Thyroid gland (tissue), 4 donors: ENCODE data around the gene VANGL1. TPM values are rescaled to one million over a fixed set of nuclear protein-coding genes. Genes with fewer than 3 reads are reported as not detected.

Experiments
- DNase-seq, 2 donors: peaks; one replicate each; pipeline ENCODE4 v3.0.0-alpha.2; 2019
- H3K27ac ChIP-seq, 3 donors: fragments of 200-600 bp; sonication (generic); 1 replicate in 2 of 3; 2 replicates in 1 of 3; pipeline ENCODE4 v1.5.1; 2016 to 2019; ENCODE audit warnings: mild to moderate bottlenecking in 1 of 3, moderate library complexity in 1 of 3
- H3K27me3 ChIP-seq: fragments of 200-600 bp; sonication (generic); one replicate; pipeline ENCODE4 v1.5.1; 2019
- H3K36me3 ChIP-seq, 2 donors: fragments of 200-600 bp; sonication (generic); one replicate each; pipeline ENCODE4 v1.5.1; 2016 to 2019
- H3K4me1 ChIP-seq, 2 donors: fragments of 200-600 bp; sonication (generic); one replicate each; pipeline ENCODE4 v1.5.1; 2017 to 2019
- H3K4me3 ChIP-seq, 3 donors: fragments of 200-600 bp; sonication (generic); replicated peaks in 1 of 3; 1 replicate in 2 of 3; 2 replicates in 1 of 3; pipeline ENCODE4 v1.5.1; 2016; ENCODE audit warnings: mild to moderate bottlenecking in 1 of 3
- H3K9me3 ChIP-seq: fragments of 200-600 bp; sonication (generic); one replicate; pipeline ENCODE4 v1.5.1; 2017
- CTCF ChIP-seq, 6 experiments: fragments of 200-600 bp in 3 of 6; fragments of 450-650 bp in 3 of 6; sonication (generic) in 3 of 6; IDR thresholded peaks; one replicate each; pipeline ENCODE4 v1.5.1; 2016 to 2019; ENCODE audit warnings: antibody characterized with exemption in 6 of 6, mild to moderate bottlenecking in 2 of 6, inconsistent platforms in 1 of 6, moderate library complexity in 1 of 6
- POLR2A ChIP-seq, 2 donors: fragments of 450-650 bp; IDR thresholded peaks; one replicate each; pipeline ENCODE4 v1.6.1; 2017; ENCODE audit warnings: antibody characterized with exemption in 2 of 2, mild to moderate bottlenecking in 2 of 2, moderate library complexity in 1 of 2
- WGBS, 2 donors: methylation state at CpG; one replicate each; pipeline ENCODE4 v1.1.5; 2017; 5-methylcytosine and 5-hydroxymethylcytosine counted together
- intact Hi-C: fragments of 100-400 bp; cut with DNase I; formaldehyde crosslinking; loops from one replicate; pipeline ENCODE4 v1.15.1; 2023
- total RNA-seq, 4 donors: library from RNA; depleted of rRNA; stranded (reverse); fragments of >200 nt; gene quantifications; one replicate each; pipeline ENCODE4 v1.2.3, GENCODE V29; 2016

Gene VANGL1
- total RNA-seq, 4 donors from 2014 or later: 10.9 to 22.8 (median 14.8) TPM

GRCh38 chr1:115595279-115596079 is 46.3 kb upstream of the VANGL1 start:
- Histone ChIP-seq H3K27ac (no peak overlapping the region), H3K4me3 (no peak overlapping the region), H3K36me3 (no peaks in the 10 kb centered on the region), H3K4me1 (peaks cover 4 to 7% of the 10 kb centered on the region in 2 donors), H3K27me3 (no peaks in the 10 kb centered on the region), H3K9me3 (no peaks in the 10 kb centered on the region)
- DNase-seq: peak; percentile 98
- TF ChIP-seq CTCF (IDR thresholded peaks at IDR 0.05) (peak; percentile 68 to 97 (median 94)), POLR2A (IDR thresholded peaks at IDR 0.05) (no peak)
- intact Hi-C loops: loop anchor here (2.0 to 10.0 kb wide), 2 partner anchors 131 to 457 kb away; no protein-coding TSS in a partner anchor
- WGBS, 2 donors: 46 to 48% methylated on average over 12 of the region's 12 CpGs

- Histone ChIP-seq H3K27me3 (no peaks in the 10 kb centered on the region), H3K9me3 (no peaks in the 10 kb centered on the region), H3K36me3 (no peaks in the 10 kb centered on the region), H3K4me1 (peaks cover 4 to 7% of the 10 kb centered on the region in 2 donors), H3K4me3 (no peak overlapping the region), H3K27ac (no peak overlapping the region)
- WGBS, 2 donors: 28 to 29% methylated on average over 7 of the region's 7 CpGs
- no peak for DNase-seq
- intact Hi-C loops: loop anchor here (10.0 kb wide), 1 partner anchor 131 kb away; no protein-coding TSS in a partner anchor
- TF ChIP-seq CTCF (IDR thresholded peaks at IDR 0.05) (no peak), POLR2A (IDR thresholded peaks at IDR 0.05) (no peak)
These were observed 45.5 kb upstream of the VANGL1 start for GRCh38 chr1:115596080-115596780.

- no peaks in the 10 kb centered on the region for H3K4me1 ChIP-seq
- H3K27ac ChIP-seq: no peak overlapping the region
- H3K27me3 ChIP-seq: no peaks in the 10 kb centered on the region
- no peaks in the 10 kb centered on the region for H3K36me3 ChIP-seq
- intact Hi-C loops: no loop called here
- TF ChIP-seq POLR2A (IDR thresholded peaks at IDR 0.05) (no peak), CTCF (IDR thresholded peaks at IDR 0.05) (no peak)
- H3K4me3 ChIP-seq: no peak overlapping the region
- DNase-seq: no peak
- WGBS, 2 donors: 93 to 98% methylated on average over 3 of the region's 3 CpGs
- no peaks in the 10 kb centered on the region for H3K9me3 ChIP-seq
These were observed 37.3 kb upstream of the VANGL1 start for GRCh38 chr1:115604508-115604907.

GRCh38 chr1:115606305-115606704 is 35.5 kb upstream of the VANGL1 start:
- Histone ChIP-seq H3K4me1 (no peaks in the 10 kb centered on the region), H3K36me3 (no peaks in the 10 kb centered on the region), H3K27me3 (no peaks in the 10 kb centered on the region), H3K4me3 (no peak overlapping the region), H3K27ac (no peak overlapping the region), H3K9me3 (no peaks in the 10 kb centered on the region)
- intact Hi-C loops: no loop called here
- DNase-seq: no peak
- TF ChIP-seq CTCF (IDR thresholded peaks at IDR 0.05): no peak
- no peak for TF ChIP-seq POLR2A (IDR thresholded peaks at IDR 0.05)
- WGBS, 2 donors: 79 to 84% methylated on average over 5 of the region's 5 CpGs

GRCh38 chr1:115609021-115609420 is 32.7 kb upstream of the VANGL1 start:
- intact Hi-C loops: no loop called here
- Histone ChIP-seq H3K4me3 (no peak overlapping the region), H3K36me3 (no peaks in the 10 kb centered on the region), H3K27me3 (no peaks in the 10 kb centered on the region), H3K9me3 (no peaks in the 10 kb centered on the region), H3K27ac (no peak overlapping the region), H3K4me1 (no peaks in the 10 kb centered on the region)
- TF ChIP-seq CTCF (IDR thresholded peaks at IDR 0.05): no peak
- TF ChIP-seq POLR2A (IDR thresholded peaks at IDR 0.05): no peak
- WGBS, 2 donors: 67 to 92% methylated on average over 1 of the region's 1 CpG
- no peak for DNase-seq
